Fibroblast of skin of left biceps (primary cell): ENCODE measurements around the gene MLLT10.

Source experiments
- DNase-seq, 2 experiments: peaks; one replicate each; pipeline ENCODE4 v3.0.0-alpha.2; 2013; ENCODE audit warnings: low read depth in 2 of 2

MLLT10 gene

DNA sequence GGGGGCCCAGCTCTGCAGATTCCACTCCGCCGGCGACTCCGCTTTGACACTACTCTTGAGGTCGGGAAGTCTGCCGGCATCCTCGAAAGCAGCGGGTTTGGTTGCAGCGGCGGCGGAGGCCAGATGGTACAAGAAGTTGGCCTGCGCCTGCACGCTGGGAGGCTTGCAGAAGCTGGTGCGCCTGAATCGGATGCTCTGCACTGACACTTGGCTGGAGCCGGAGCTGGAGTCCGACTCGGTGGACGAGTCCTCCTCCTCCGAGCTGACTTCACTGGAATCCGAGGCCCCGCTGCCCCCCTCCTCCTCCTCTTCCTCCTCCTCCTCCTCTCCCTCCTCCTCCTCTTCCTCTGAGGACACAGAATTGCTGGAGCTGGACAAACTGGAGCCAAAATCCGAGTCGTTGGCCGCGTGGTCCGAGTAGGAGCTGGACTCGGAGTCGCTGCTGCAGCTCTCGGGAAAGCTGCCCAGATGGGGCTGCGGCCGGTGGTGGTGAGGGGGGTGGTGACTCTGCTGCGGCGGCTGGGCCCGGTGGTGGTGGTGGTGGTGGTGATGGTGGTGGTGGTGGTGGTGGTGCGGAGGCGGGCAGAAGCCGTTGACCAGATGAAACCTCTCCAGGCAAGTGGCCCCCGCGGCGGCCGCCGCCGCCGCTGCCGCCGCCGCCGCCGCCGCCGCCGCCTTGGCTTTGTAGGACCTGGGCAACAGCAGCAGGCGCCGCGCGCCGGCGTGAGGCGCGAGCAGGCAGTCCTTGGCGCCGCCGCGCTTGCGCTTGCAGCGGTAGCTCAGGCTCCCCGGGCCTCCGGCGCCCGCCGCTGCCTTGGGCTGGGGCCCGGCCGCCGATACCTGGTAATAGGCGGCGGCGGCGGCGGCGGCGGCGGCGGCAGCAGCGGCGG is 17.5 kb upstream of the MLLT10 start:
- DNase-seq = no peak

DNA sequence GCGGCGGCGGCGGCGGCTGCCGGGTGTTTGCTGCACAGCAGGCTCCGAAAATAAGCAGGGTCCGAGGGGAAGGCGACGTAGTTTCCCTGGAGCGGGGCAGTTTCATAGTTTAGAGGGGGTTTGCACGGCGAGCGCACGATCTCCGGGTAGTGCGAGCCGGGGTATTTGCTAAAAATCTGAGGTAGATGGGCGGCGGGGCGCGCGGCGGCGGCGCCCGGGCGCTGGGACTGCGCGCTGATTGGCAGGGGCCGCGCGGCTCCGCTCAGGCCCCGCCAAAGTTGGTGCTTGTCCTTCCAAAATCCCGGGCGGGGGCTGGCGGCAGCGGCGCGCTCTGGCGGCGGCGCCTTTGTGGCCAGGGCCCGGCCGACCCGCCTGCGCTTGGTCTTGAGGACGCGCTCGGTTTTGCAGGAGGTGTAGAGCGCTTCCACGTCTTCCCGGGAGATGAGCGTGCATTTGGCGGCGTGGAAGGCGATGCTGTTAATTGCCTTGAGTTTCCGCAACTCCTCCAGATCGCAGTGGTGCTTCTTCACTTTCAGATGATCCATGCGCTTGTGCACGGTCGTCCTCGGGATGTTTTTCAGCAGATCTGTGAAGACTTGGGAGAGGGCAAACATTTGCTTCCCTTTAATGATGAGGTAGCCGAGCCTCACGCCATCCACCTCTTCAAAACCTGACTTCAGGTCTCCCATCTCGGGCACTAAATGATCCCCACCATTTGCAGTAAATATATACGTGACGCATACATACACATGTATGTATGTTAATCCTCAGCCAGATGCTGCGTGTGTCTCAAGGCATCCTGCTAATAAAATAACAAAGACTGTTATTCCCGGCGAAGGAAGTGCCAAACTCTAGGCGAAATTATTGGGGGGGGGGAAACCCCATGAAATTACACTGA is 16.6 kb upstream of the MLLT10 start:
- no peak for DNase-seq

DNA sequence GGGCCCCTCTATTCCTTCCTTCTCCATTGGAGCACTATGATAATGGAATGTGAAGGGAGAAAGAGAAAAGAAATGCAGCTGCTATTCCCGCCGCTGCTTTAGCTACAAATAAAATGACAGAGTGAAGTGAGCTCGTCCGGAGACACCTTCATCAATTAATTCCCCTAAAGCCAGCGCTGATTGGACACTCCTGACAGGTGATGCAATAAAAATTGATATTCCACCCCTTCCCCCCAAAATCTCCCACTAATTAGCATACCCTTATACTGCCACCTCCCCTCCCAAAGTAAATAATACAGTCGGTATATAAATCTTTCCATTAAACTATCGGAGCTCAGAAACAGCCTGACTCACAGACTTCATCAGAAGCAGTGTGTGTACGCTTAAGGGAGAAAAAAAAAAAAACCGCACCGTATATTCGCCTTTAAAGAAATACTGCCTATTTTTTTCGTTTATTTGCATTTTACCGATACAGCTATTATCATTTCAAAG is 15.8 kb upstream of the MLLT10 start:
- DNase-seq = no peak

DNA sequence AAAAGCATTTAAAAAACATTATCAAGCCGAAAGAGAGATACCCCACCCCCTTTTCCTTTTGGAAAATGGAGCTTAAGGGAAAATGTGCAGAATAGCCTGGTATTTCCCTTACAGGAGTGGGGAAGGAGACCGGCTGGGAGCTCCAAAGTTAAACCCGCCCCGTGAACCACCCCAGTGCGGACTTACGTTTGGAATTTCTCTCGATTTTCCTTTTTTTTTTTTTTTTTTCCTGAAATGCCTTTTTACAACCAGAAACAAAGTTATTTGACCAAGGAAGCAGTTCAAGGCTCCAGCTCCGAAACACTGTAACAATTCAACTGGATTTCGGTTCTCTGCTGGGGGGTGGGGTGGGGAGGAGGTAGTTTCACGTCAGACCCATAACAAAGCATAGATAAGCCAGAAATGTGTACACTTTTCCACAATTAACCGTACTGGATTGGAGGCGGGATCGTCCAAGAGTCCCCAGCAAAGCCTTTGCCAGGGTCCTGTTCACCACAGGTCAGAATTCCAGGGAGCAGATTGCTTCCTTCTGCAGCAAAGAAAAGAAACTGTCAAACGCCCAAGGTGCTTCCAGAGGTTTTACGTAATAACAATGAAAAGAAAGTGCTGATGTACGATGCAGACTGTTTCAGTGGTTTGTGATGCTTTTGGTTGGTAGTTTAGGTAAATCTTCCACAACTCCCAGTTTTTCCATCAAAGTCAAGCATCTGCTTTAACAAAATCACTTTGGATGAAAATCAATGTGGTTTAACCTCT is 15.2 kb upstream of the MLLT10 start:
- no peak for DNase-seq

DNA sequence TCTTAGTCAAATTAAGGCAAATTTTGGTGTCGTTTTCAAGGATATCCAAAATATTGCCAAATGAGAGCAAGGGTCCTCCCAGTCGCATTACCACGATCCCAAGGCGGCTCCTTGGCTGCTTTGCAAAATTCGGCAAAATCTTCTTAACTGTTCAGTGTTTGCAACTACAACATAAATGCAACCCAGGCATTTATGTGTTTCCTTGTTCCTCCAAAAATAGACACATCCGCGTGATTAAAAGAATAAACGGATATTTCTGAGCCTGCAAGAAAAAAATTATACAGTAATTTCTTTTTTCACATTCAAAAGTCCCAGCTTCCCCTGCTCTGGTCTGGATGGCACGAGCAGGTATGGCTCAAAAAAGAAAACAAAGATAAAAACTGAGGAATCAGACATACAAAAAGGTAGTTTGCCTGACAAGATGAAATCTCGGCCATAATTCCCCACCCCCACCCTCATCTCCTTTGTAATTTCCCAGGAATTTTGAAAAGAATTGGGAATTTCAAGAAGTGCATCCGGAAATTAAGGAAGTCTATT is 14.6 kb upstream of the MLLT10 start:
- DNase-seq = no peak

DNA sequence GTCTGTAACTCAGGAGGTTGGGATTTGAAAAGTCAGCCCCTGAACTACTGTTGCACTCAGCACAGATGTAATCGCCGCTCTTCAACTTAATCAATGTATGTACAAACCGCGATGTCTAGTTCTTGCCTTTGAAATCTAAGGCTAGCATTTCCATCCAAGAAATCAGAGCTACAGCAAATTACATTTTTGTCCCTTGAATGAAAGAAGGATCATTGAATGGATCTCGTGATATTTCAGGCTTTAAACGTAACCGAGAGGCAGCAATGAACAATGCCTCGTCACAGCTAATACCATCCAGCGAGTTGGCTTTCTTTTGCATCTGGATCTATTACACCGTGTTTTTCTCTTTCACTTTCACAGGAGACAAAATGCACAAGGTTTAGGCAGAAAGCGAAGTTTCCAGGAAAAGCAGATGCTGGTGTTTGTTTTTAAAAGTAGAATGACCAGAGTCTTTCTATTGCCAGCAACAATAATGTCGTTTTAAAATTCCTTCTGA is 14.0 kb upstream of the MLLT10 start:
- DNase-seq = no peak

DNA sequence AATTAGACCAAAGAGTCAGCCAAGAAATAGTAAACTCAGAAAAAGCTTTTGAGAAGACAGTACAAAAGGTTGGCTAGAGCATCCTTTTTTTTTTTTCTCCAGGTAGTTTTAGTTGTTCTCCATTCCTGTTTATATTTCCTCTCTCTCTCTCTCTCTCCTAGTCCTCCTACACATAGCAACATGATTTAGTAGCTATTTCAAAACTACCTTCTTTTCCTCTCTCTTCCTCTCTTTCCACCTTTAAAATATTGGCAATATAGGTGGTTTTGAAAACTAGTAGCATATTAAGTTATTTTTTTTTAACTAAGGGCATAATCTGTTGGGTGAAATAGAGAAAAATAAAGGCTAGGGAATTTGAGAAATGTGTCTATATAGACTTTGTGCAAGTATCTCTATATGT is 13.5 kb upstream of the MLLT10 start:
- no peak for DNase-seq

DNA sequence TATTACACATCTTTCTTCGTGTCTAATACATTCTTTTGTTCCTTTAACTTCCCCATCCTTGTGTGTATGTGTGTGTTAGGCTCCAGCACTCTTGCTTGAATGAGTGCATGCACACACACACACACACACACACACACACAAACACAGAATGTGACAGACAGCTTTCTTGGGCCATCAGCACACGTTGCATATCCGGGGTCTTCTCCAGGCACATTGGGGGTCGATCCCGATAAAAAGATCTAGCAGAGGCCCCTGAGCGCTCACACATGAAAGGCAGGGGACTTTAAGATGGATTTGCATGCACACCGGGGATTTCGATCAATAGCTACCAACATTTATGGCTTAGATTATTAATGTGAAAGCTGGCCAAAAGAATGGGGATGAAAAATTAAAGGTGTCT is 13.1 kb upstream of the MLLT10 start:
- DNase-seq = no peak

DNA sequence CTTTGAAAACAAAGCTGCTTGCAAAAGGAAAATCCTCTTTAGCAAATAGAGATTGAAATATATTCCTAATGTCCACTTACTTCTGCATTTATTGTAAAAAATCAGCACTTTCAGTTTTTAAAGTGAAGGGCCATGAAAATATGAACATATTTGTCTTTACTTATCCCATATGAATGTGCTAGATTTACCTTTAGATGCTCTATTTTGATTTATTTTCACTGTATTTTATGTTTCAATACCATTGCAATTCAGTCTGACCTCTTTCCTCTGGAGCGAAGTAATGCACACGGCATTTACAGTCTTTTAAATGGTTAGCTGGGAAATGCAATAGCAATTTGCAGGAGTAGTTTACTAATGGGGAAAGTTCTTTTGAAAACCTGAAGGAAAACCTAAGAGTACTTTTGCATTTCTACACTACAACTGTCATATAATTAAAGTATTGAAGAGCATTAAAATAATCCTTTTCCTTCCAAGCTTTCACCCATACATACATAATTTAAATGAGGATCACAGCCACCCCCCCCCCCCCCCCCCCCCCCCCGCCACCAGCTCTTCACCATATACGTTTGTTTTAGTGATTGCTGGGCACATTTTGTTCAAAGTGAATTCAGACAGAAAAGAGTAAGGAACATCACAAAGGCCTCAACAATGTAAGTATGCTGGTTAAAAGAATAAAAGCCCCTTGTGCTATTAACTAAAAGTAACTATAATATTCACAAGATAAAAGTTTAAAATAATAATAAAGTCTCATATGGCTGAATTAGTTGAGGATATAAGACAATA is 12.1 kb upstream of the MLLT10 start:
- no peak for DNase-seq

DNA sequence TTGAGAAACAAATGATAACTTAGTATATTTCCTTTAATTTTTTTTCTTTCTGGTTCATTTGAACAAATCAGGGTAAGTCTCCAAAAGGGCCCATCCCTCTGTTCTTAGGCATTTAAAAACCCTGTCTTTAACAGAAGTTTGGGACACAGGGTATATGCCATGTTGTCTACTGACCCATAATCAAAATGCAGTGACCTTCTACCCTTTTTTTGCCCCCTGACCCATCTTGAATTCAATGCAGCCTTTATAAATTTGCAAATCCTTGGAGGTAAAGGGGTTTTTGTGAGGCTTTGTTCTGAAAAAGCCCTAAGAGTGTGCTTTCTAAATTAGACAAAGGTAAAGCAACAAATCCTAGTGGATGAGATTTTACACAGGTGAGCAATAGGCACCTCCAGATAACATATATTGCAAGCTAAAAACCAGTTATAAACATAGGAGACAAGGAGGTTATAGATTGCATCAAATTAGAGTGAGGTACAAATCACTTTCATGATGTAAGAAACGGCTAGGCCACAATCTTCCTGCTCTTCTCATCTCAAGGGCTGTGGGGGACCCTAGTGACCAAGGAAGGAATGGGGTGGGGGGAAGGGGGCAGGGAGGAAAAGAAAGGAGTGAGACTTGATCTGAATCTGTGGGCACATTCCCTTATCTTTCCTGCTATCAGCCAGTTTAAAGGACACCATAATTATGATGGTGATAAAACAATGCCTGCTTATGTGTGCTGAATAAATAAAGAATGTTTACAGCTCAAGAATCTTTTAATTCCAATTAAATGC is 11.2 kb upstream of the MLLT10 start:
- no peak for DNase-seq

DNA sequence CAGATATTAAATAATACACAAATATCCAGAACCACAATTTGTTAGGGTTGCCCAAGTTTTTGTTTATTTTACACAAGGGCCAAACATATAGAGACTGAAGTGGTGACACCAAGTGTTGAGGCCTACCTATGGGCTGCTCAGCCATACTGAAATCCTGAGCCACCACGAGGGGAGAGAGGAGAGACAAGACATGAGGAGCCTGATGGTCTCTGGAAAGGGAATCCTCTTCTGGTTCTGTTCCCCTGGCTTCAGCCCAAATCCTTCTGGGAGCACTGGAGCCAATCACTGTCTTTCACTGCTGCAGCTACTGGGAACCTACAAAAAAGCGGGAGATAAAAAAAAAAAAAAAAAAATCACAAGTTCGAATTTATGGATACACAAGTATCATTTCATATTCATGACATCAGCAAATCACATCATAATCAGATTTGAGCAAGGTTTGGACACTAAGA is 10.4 kb upstream of the MLLT10 start:
- no peak for DNase-seq

DNA sequence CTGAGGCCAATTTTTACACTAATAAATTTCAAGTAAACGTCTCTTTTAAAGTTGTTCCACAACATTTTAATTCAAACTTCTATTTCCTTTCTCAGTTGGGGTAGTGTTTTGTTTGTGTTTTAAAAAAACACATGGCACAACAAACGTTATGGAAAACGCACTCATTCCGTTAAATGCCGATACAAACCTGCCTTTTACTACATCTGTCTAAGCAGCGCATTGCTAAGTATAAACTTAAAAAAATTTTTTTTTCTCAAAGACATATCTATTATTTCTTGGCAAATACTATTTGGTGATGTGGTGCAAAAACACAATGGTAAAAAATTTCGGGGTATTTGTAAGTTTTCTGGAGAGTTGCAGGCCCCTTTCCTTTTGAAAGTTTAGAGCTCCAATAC is 9.9 kb upstream of the MLLT10 start:
- DNase-seq = no peak

DNA sequence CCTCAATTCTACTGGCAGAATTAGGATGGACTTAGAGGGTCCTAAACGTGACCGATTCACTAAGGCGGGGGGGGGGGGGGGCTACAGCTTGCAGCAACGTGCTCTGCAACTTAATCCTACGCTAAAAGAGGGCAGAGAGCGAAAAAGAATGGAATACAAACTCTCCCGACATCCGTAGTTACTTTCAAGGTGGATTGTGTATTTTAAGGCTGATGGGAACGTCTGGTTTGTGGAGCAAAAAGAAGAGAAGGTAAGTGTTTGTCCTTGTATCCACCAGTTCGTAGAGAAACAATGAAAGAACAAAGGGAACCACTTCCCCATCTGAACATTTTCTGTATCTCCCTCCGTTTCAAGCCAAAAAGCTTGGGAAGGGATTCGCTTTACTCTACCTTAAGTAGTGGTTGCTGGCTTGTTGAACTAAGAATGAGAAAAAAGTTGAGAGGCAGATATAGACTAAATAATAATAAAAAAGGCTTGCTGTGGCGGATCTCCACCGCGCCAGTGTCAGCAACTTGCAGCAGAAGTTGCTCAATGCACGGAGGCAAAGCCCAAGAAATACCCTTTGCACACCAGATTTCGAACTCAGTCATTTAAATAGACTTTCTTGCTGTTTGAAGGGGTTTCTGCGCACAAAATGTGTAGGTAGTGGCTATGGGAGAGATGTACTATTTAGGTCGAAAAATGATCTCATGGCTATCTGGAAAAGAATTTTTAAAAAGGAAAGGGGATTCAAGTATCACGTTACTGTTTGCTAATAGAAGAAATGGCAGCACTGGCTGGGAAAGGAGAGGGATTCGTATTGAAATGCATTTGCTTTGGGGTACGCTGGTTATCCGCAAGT is 9.3 kb upstream of the MLLT10 start:
- DNase-seq = no peak

DNA sequence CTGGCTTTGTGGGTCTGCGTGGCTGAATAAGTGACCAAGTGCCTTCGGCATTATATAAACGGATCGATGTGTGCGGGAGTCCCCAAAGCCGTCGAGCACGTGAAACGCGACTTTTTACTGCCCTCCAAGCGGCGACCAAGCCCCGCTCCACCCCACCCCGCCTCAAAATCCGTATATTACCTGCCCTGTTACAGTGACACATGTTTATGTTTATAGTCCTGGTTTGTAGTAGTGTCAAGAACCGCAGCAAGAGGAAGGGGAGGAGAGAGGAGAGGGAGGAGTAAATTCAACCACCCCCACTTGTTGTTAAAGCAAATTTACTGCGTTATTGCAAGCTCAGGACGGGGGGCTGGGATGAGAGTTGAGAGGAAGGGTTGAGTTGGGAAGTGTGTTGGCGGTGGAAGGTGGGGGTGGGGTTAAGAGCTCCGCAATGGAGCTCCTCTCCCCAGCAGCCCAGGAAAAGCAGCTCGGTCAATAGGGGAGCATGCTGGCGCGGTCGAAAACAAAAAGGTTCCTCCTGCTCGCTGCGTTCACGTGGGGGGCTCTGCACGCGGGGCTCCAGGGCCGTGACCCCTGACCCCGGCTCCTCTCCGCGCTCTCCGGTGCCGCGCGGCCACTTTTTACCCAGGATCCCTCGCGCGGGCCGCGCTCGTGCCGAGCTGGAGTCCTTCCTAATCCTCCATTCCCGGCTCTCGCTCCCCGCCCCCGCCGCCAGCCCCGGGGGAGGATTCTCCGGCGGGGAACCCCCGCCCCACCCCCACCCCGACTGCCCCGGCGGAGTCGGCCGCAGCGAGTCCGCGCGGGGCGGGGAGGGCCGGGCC is 8.5 kb upstream of the MLLT10 start, which contains the start of gene SKIDA1:
SKIDA1 (minus strand) TSS at position 316 of the 821 bp plus-strand sequence. CDS start 7,860 bp downstream, outside the sequence.
- peak; percentile 89 to 91 for DNase-seq

DNA sequence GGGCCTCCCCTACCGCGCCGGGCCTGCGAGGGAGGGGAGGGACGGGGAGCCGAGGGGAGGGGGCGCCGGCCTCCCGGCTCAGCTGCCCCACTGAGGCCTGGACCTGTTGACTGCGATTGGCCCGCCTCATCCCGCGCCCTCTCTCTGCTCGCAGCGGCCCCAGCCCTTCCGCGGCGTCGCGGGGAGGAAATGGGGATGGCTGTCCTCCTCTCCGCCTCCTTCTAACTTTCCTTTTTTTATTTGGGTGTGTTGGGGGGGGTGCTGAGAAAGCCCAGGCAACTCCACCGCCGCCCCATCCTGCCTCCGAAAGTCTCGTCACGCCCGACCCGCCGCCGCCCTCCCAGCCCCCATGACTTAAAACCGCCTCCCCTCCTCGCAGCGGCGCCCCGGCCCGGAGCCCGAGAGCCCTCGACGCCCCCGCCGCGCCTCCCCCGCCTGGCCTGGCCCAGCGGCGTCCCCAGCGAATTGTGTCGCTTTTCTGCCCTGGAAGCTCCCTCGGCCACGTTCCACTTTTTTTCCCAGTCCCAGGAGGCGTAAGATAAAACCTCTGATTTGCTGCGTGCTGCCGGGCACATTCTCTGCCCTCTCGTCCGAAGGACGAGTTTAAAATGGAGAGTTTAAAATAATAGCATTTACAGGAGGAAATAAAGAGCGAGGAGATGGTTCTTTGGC is 7.7 kb upstream of the MLLT10 start:
- peak; percentile 82 to 84 for DNase-seq

DNA sequence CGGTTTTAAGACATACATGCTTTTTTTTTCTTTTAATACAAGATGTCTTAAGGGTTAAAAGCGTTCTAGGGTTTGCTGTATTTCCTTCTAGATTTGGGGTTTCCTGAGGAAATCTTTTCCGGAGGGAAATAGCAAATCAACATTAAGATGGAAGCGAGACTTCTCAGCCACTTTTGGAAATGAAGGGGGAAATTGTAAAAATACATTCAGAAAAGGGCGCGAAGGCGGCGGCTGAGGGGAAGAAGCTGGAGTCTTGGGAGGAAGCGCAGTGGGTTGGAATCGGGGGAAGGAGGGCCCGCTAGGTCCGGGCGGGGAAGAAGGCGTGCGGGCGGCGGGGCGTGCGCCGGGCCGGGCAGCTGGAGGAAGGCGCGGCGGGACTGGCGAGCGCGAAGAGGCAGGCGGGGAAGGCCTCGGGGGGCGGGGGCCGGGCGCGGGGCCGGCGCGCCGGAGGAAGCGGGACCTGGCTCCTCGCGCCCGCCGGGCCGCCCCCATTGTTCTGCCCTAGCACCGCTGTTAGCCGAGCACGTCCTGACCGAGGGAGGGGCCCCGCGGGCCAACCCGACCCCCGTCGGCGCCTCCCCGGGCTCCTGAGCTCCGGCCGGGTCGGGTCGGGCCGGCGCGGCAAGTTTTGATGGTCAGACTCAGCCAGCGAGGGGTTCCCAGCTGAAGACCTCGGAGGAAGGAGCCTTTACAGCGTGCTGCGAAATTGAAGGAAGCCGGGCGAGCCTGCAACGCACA is 7.0 kb upstream of the MLLT10 start:
- no peak for DNase-seq
